Neural cell (in vitro differentiated cells): ENCODE measurements around the gene SSTR5. TPM values are rescaled to one million over a fixed set of nuclear protein-coding genes. Genes with fewer than 3 reads are reported as not detected.

ENCODE experiments used
- H2AFZ ChIP-seq: fragments of 200-600, 300-800 bp; sonication (generic), shearing (Covaris generic); 2 replicates; pipeline ENCODE4 v1.6.0; 2014; ENCODE audit warnings: low read depth, mild to moderate bottlenecking, antibody characterized with exemption, low read length, moderate library complexity
- H3F3A ChIP-seq: fragments of 200-600 bp; shearing (Covaris generic); 2 replicates; pipeline ENCODE4 v1.6.1; 2016; ENCODE audit warnings: mild to moderate bottlenecking, moderate library complexity, mixed read lengths, antibody characterized with exemption, low read length; ENCODE audit not compliant: insufficient read depth, poor library complexity, severe bottlenecking
- H3K27ac ChIP-seq: fragments of 200-600, 300-800 bp; sonication (generic), shearing (Covaris generic); 2 replicates; pipeline ENCODE4 v1.5.1; 2014; ENCODE audit warnings: mild to moderate bottlenecking, low read length, moderate library complexity
- H3K27me3 ChIP-seq: fragments of 300-800, 200-600 bp; sonication (generic), shearing (Covaris generic); 2 replicates; pipeline ENCODE4 v1.6.0; 2014; ENCODE audit warnings: mild to moderate bottlenecking, low read depth, low read length, moderate library complexity; ENCODE audit not compliant: insufficient read depth
- H3K36me3 ChIP-seq: fragments of 300-800, 200-600 bp; sonication (generic), shearing (Covaris generic); 2 replicates; pipeline ENCODE4 v1.5.1; 2014; ENCODE audit warnings: mild to moderate bottlenecking, antibody characterized with exemption, low read length, moderate library complexity; ENCODE audit not compliant: insufficient read depth
- H3K4me2 ChIP-seq: fragments of 300-800, 200-600 bp; sonication (generic), shearing (Covaris generic); 2 replicates; pipeline ENCODE4 v1.6.0; 2014; ENCODE audit warnings: mild to moderate bottlenecking, low read length
- H3K4me3 ChIP-seq: fragments of 300-800, 200-600 bp; sonication (generic), shearing (Covaris generic); 2 replicates; pipeline ENCODE4 v1.5.1; 2014; ENCODE audit warnings: mild to moderate bottlenecking, low read length, moderate library complexity
- H3K79me2 ChIP-seq: fragments of 200-600 bp; shearing (Covaris generic); replicated peaks from 2 replicates; pipeline ENCODE4 v1.6.0; 2014; ENCODE audit warnings: mild to moderate bottlenecking, low read length, moderate library complexity; ENCODE audit not compliant: insufficient read depth
- H3K9ac ChIP-seq: fragments of 300-800, 200-600 bp; sonication (generic), shearing (Covaris generic); 2 replicates; pipeline ENCODE4 v1.6.1; 2016; ENCODE audit warnings: mild to moderate bottlenecking, low read length, mixed read lengths
- H3K9me2 ChIP-seq: fragments of 200-600 bp; shearing (Covaris generic); 2 replicates; pipeline ENCODE4 v1.6.1; 2016; ENCODE audit warnings: mild to moderate bottlenecking, low read length, mixed read lengths; ENCODE audit not compliant: insufficient read depth
- H3K9me3 ChIP-seq: fragments of 200-600, 300-800 bp; sonication (generic), shearing (Covaris generic); 2 replicates; pipeline ENCODE4 v1.6.1; 2016; ENCODE audit warnings: mild to moderate bottlenecking, mixed run types, low read length, moderate library complexity, mixed read lengths
- H4K20me1 ChIP-seq: fragments of 200-600 bp; shearing (Covaris generic); 2 replicates; pipeline ENCODE4 v1.6.1; 2016; ENCODE audit warnings: mild to moderate bottlenecking, mixed run types; ENCODE audit not compliant: insufficient read depth
- EP300 ChIP-seq: fragments of 450-650 bp; conservative IDR thresholded peaks from 2 replicates; pipeline ENCODE4 v1.6.1; 2014; ENCODE audit warnings: antibody characterized with exemption, mild to moderate bottlenecking, moderate library complexity; ENCODE audit not compliant: poor library complexity, severe bottlenecking
- EZH2 ChIP-seq: fragments of 200-600, 300-800 bp; shearing (Covaris generic), sonication (generic); IDR thresholded peaks from 2 replicates; pipeline ENCODE4 v1.6.1; 2014; ENCODE audit warnings: antibody characterized with exemption, low read length, borderline replicate concordance, mild to moderate bottlenecking; ENCODE audit not compliant: insufficient read depth, poor library complexity, severe bottlenecking
- MXI1 ChIP-seq: fragments of 450-650 bp; conservative IDR thresholded peaks from 2 replicates; pipeline ENCODE4 v1.6.1; 2014; ENCODE audit warnings: antibody characterized with exemption, mild to moderate bottlenecking; ENCODE audit not compliant: poor library complexity, severe bottlenecking
- POLR2AphosphoS5 ChIP-seq: IDR thresholded peaks from 2 replicates; pipeline ENCODE4 v1.6.1; 2012
- RAD21 ChIP-seq: fragments of 450-650 bp; conservative IDR thresholded peaks from 2 replicates; pipeline ENCODE4 v1.6.1; 2014; ENCODE audit warnings: antibody characterized with exemption, mild to moderate bottlenecking, moderate library complexity
- SMC3 ChIP-seq: fragments of 450-650 bp; conservative IDR thresholded peaks from 2 replicates; pipeline ENCODE4 v1.6.1; 2014; ENCODE audit warnings: antibody characterized with exemption, mild to moderate bottlenecking, moderate library complexity; ENCODE audit not compliant: poor library complexity
- TAF1 ChIP-seq: IDR thresholded peaks from 2 replicates; pipeline ENCODE4 v1.6.1; 2012; ENCODE audit warnings: low read depth
- polyA plus RNA-seq: library from polyadenylated mRNA; depleted of rRNA; stranded (reverse); fragments of >200 nt; gene quantifications from 2 replicates; pipeline ENCODE4 v1.2.3, GENCODE V29; 2014
- TF ChIP-seq, protein P1 (sequence below): fragments of 450-650 bp; IDR thresholded peaks from 2 replicates; pipeline ENCODE4 v1.5.1; 2014; ENCODE audit warnings: antibody characterized with exemption, mild to moderate bottlenecking, moderate library complexity; ENCODE audit not compliant: poor library complexity, severe bottlenecking
- TF ChIP-seq, protein P2 (sequence below): IDR thresholded peaks from 2 replicates; pipeline ENCODE4 v1.6.1; 2012; ENCODE audit warnings: borderline replicate concordance

SSTR5 gene
- polyA plus RNA-seq, 1 donor from 2014 or later = not detected

DNA sequence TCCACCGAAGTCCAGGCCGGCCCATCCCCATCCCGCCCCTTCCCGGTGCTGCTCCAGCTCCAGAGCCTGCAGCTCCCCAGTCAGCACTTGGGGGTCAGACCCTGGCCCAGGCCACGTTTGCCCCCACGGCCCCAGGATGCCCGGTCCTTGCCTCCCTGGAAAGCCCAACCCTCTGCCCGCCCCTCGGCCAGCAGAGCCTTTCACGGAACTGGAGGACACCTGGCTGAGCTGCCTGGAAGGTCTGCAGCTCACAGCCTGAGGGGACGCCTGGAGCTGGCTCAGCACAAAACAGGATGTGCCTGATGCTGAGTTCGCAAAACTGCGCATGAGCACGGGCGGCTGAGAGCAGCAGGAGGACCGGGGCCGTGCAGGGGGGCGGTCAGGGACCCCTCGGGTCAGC is 29.7 kb upstream of the SSTR5 start:
- Histone ChIP-seq H3K4me3 (no peak overlapping the region), H3K27me3 (no peaks in the 10 kb centered on the region), H3K9me2 (no peaks in the 10 kb centered on the region), H3K4me2 (no peak overlapping the region), H3K79me2 (no peaks in the 10 kb centered on the region), H3K9me3 (no peaks in the 10 kb centered on the region), H4K20me1 (no peaks in the 10 kb centered on the region), H3F3A (no peaks in the 10 kb centered on the region), H3K36me3 (no peaks in the 10 kb centered on the region), H3K27ac (no peak overlapping the region), H2AFZ (no peak overlapping the region), H3K9ac (no peak overlapping the region)
- TF ChIP-seq POLR2AphosphoS5 (no peak), MXI1 (no peak), RAD21 (no peak), EP300 (no peak), EZH2 (no peak)
- TF ChIP-seq, protein P1, sequence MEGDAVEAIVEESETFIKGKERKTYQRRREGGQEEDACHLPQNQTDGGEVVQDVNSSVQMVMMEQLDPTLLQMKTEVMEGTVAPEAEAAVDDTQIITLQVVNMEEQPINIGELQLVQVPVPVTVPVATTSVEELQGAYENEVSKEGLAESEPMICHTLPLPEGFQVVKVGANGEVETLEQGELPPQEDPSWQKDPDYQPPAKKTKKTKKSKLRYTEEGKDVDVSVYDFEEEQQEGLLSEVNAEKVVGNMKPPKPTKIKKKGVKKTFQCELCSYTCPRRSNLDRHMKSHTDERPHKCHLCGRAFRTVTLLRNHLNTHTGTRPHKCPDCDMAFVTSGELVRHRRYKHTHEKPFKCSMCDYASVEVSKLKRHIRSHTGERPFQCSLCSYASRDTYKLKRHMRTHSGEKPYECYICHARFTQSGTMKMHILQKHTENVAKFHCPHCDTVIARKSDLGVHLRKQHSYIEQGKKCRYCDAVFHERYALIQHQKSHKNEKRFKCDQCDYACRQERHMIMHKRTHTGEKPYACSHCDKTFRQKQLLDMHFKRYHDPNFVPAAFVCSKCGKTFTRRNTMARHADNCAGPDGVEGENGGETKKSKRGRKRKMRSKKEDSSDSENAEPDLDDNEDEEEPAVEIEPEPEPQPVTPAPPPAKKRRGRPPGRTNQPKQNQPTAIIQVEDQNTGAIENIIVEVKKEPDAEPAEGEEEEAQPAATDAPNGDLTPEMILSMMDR = no peak

DNA sequence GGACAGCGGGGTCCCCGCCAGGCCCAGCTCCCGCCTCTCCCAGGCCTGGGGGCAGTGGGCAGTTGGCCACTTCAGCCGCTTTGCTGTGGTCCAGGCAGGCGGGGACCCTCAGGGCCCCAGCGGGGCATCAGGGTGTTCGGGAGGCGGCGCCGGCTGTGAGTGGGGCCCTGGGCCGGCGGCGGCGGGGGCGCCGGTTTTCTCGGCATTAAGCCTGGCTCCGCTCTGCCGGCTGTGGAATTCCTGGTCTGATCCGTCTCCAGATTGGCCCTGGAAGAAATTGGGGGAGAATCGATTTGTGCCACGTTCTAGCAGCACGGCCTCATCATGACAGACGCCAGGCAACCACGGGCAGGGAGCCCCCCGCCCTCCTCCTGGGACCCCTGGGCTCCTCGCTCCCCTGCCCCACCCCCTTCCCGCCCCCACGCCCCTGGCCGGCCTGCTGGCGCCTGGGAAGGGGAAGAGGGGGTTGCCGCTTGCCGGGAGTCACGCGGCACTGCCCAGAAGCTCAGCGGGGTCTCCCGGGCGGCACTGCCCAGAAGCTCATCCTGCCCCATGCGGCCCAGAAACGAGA is 28.6 kb upstream of the SSTR5 start:
- H3K27me3 ChIP-seq = no peaks in the 10 kb centered on the region
- no peaks in the 10 kb centered on the region for H3K36me3 ChIP-seq
- H3K79me2 ChIP-seq = no peaks in the 10 kb centered on the region
- H3K9me2 ChIP-seq = no peaks in the 10 kb centered on the region
- no peak overlapping the region for H3K27ac ChIP-seq
- no peak overlapping the region for H3K4me2 ChIP-seq
- no peak overlapping the region for H2AFZ ChIP-seq
- H3F3A ChIP-seq = no peaks in the 10 kb centered on the region
- no peaks in the 10 kb centered on the region for H3K9me3 ChIP-seq
- H3K9ac ChIP-seq = no peak overlapping the region
- no peaks in the 10 kb centered on the region for H4K20me1 ChIP-seq
- TF ChIP-seq TAF1 (no peak), SMC3 (no peak), RAD21 (no peak)
- TF ChIP-seq, protein P2, sequence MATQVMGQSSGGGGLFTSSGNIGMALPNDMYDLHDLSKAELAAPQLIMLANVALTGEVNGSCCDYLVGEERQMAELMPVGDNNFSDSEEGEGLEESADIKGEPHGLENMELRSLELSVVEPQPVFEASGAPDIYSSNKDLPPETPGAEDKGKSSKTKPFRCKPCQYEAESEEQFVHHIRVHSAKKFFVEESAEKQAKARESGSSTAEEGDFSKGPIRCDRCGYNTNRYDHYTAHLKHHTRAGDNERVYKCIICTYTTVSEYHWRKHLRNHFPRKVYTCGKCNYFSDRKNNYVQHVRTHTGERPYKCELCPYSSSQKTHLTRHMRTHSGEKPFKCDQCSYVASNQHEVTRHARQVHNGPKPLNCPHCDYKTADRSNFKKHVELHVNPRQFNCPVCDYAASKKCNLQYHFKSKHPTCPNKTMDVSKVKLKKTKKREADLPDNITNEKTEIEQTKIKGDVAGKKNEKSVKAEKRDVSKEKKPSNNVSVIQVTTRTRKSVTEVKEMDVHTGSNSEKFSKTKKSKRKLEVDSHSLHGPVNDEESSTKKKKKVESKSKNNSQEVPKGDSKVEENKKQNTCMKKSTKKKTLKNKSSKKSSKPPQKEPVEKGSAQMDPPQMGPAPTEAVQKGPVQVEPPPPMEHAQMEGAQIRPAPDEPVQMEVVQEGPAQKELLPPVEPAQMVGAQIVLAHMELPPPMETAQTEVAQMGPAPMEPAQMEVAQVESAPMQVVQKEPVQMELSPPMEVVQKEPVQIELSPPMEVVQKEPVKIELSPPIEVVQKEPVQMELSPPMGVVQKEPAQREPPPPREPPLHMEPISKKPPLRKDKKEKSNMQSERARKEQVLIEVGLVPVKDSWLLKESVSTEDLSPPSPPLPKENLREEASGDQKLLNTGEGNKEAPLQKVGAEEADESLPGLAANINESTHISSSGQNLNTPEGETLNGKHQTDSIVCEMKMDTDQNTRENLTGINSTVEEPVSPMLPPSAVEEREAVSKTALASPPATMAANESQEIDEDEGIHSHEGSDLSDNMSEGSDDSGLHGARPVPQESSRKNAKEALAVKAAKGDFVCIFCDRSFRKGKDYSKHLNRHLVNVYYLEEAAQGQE = no peak
- TF ChIP-seq, protein P1 = no peak
- H3K4me3 ChIP-seq = no peak overlapping the region
